Inflammatory macrophage treated with lipopolysaccharide for 4 hours (primary cell): ENCODE measurements around the gene CAMK1G.

Source experiments
- DNase-seq: peaks from one replicate; pipeline ENCODE4 v3.0.0-alpha.2; 2020

Gene CAMK1G

GRCh38 chr1:209565759-209566678 is 17.5 kb upstream of the CAMK1G start:
- DNase-seq: peak; percentile 86

- peak; percentile 73 for DNase-seq
Measured at GRCh38 chr1:209567698-209568175, 15.8 kb upstream of the CAMK1G start.

- DNase-seq: peak; percentile 60
Measured at GRCh38 chr1:209569455-209570207, 13.9 kb upstream of the CAMK1G start.

GRCh38 chr1:209570743-209571142 is 12.8 kb upstream of the CAMK1G start:
- peak; percentile 61 for DNase-seq

GRCh38 chr1:209576392-209577197 is 6.9 kb upstream of the CAMK1G start:
- DNase-seq: peak; percentile 76

- no peak for DNase-seq
Measured at GRCh38 chr1:209577346-209577745, 6.2 kb upstream of the CAMK1G start.

- no peak for DNase-seq
Measured at GRCh38 chr1:209580577-209580976, 2.9 kb upstream of the CAMK1G start.

- DNase-seq: no peak
Measured at GRCh38 chr1:209584231-209584672, 738 bp downstream of the CAMK1G start.

- no peak for DNase-seq
Measured at GRCh38 chr1:209585197-209585596, 1.7 kb downstream of the CAMK1G start.

- no peak for DNase-seq
Measured at GRCh38 chr1:209585672-209586071, 2.2 kb downstream of the CAMK1G start.

GRCh38 chr1:209586221-209586740 is 2.8 kb downstream of the CAMK1G start:
- peak; percentile 23 for DNase-seq

- DNase-seq: no peak
Measured at GRCh38 chr1:209587789-209588188, 4.3 kb downstream of the CAMK1G start.

GRCh38 chr1:209589440-209589839 is 5.9 kb downstream of the CAMK1G start:
- DNase-seq: no peak

- DNase-seq: no peak
Measured at GRCh38 chr1:209589863-209590262, 6.3 kb downstream of the CAMK1G start.

- DNase-seq: peak; percentile 30
Measured at GRCh38 chr1:209590405-209590804, 6.9 kb downstream of the CAMK1G start.

- no peak for DNase-seq
Measured at GRCh38 chr1:209593747-209594146, 10.2 kb downstream of the CAMK1G start.

GRCh38 chr1:209594440-209594839 is 10.9 kb downstream of the CAMK1G start:
- no peak for DNase-seq

GRCh38 chr1:209595028-209595427 is 11.5 kb downstream of the CAMK1G start:
- DNase-seq: no peak

- DNase-seq: no peak
Measured at GRCh38 chr1:209595599-209596285, 12.2 kb downstream of the CAMK1G start.

- no peak for DNase-seq
Measured at GRCh38 chr1:209597499-209597898, 14.0 kb downstream of the CAMK1G start.

- DNase-seq: no peak
Measured at GRCh38 chr1:209598227-209598626, 14.7 kb downstream of the CAMK1G start.

GRCh38 chr1:209600541-209600940 is 17.0 kb downstream of the CAMK1G start:
- no peak for DNase-seq
